Measurements from ENCODE around the gene CAST.

Gene CAST

GRCh38 chr5:96819806-96820205, 157.6 kb downstream of the CAST start:
- no peak for DNase-seq (ENCODE audit: low spot score)

GRCh38 chr5:96821260-96821916, 159.2 kb downstream of the CAST start:
- DNase-seq (ENCODE audit: low spot score): no peak

DNA sequence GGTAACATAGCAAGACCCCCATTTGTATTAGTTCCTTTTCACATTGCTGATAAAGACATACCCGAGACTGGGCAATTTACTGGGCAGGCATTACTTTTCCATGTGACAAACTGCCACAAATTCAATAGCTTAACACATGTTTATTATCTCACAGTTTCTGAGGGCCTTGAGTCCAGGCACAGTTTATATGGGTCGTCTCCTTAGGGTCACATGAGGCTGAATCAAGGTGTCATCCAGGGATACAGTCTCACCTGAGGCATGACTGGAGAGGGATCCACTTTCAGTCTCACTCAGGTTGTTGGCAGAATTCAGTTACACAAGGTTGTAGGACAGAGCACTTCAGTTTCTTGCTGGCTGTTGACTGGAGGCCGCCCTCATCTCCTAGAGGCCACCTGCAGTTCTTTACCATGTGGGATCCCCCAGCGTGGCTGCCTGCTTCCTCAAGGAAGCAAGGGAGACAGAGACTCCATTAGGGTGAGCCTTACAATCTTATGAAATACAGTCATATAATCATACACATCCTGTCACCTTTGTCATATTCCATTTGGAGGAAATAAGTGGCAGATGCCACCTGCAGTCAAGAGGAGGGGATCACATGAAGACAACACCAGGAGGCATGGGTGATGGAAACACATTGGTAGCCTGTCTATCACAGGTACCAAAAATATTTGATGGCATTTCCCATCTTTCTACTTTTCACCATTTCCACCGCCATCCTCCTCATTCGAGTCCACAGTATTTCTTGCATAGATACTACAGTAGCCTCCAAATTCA, 160.7 kb downstream of the CAST start:
- no peak for DNase-seq (ENCODE audit: low spot score)

- DNase-seq (ENCODE audit: low spot score): no peak
These were observed 161.8 kb downstream of the CAST start for GRCh38 chr5:96823900-96824380.
